ENCODE measurements around the gene ACOT7. TPM values are rescaled to one million over a fixed set of nuclear protein-coding genes. Genes with fewer than 3 reads are reported as not detected.
A peak's percentile ranks its signal among the peaks of the same experiment; 100 is the strongest.

The ACOT7 gene
- total RNA-seq, 6 donors from 2014 or later, result 8.2 to 33.4 (median 26.5) TPM

GRCh38 chr1:6417961-6418667, 24.5 kb upstream of the ACOT7 start:
- DNase-seq, result no peak
- no peaks in the 10 kb centered on the region for H3K36me3 ChIP-seq
- TF ChIP-seq POLR2A (IDR thresholded peaks at IDR 0.05) (no peak), POLR2AphosphoS5 (IDR thresholded peaks at IDR 0.05) (no peak), CTCF (IDR thresholded peaks at IDR 0.05) (no peak), EP300 (IDR thresholded peaks at IDR 0.05) (no peak)
- WGBS, 2 donors, result 61 to 88% methylated on average over 3 to 8 of the region's 8 CpGs
- peaks cover 3 to 47% (median 31%) of the 10 kb centered on the region in 4 donors for H3K27me3 ChIP-seq
- no peaks in the 10 kb centered on the region for H3K9me3 ChIP-seq
- H3K4me3 ChIP-seq, result no peak overlapping the region
- no peak for ATAC-seq (ENCODE audit: low FRiP score in 2 of 2)
- peaks cover 23 to 43% (median 25%) of the 10 kb centered on the region in 4 donors for H3K4me1 ChIP-seq
- H3K27ac ChIP-seq, result no peak overlapping the region

GRCh38 chr1:6416906-6417305, 23.3 kb upstream of the ACOT7 start:
- 79 to 86% methylated on average over 5 of the region's 5 CpGs for WGBS, 2 donors
- no peaks in the 10 kb centered on the region for H3K9me3 ChIP-seq
- TF ChIP-seq POLR2AphosphoS5 (IDR thresholded peaks at IDR 0.05), result no peak
- TF ChIP-seq EP300 (IDR thresholded peaks at IDR 0.05), result no peak
- no peak for TF ChIP-seq CTCF (IDR thresholded peaks at IDR 0.05)
- no peak for TF ChIP-seq POLR2A (IDR thresholded peaks at IDR 0.05)
- DNase-seq, result no peak
- H3K4me1 ChIP-seq, result peaks cover 22 to 38% (median 23%) of the 10 kb centered on the region in 4 donors
- H3K27me3 ChIP-seq, result peaks cover 3 to 44% (median 30%) of the 10 kb centered on the region in 4 donors
- ATAC-seq (ENCODE audit: low FRiP score in 2 of 2), result peak in 1 of 2 donors; percentile 28
- no peak overlapping the region for H3K4me3 ChIP-seq
- no peak overlapping the region for H3K27ac ChIP-seq
- no peaks in the 10 kb centered on the region for H3K36me3 ChIP-seq

GRCh38 chr1:6416295-6416656, 22.7 kb upstream of the ACOT7 start:
- Histone ChIP-seq H3K4me3 (no peak overlapping the region), H3K27ac (no peak overlapping the region), H3K4me1 (peaks cover 22 to 38% (median 23%) of the 10 kb centered on the region in 4 donors), H3K9me3 (no peaks in the 10 kb centered on the region), H3K27me3 (peaks cover 3 to 40% (median 28%) of the 10 kb centered on the region in 4 donors), H3K36me3 (no peaks in the 10 kb centered on the region)
- ATAC-seq (ENCODE audit: low FRiP score in 2 of 2) (no peak), DNase-seq (no peak)
- no peak for TF ChIP-seq POLR2A (IDR thresholded peaks at IDR 0.05)
- TF ChIP-seq EP300 (IDR thresholded peaks at IDR 0.05), result no peak
- TF ChIP-seq CTCF (IDR thresholded peaks at IDR 0.05), result no peak
- TF ChIP-seq POLR2AphosphoS5 (IDR thresholded peaks at IDR 0.05), result no peak
- WGBS, 2 donors, result 51 to 78% methylated on average over 4 to 7 of the region's 8 CpGs

- ATAC-seq (ENCODE audit: low FRiP score in 2 of 2), result no peak
- TF ChIP-seq POLR2AphosphoS5 (IDR thresholded peaks at IDR 0.05), result no peak
- no peak for TF ChIP-seq CTCF (IDR thresholded peaks at IDR 0.05)
- no peak for TF ChIP-seq EP300 (IDR thresholded peaks at IDR 0.05)
- TF ChIP-seq POLR2A (IDR thresholded peaks at IDR 0.05), result no peak
- WGBS, 2 donors, result 53 to 60% methylated on average over 17 of the region's 17 CpGs
- DNase-seq, result no peak
- Histone ChIP-seq H3K4me3 (no peak overlapping the region), H3K4me1 (peaks cover 14 to 28% (median 14%) of the 10 kb centered on the region in 4 donors), H3K27me3 (peaks cover 3 to 31% (median 22%) of the 10 kb centered on the region in 4 donors), H3K36me3 (no peaks in the 10 kb centered on the region), H3K9me3 (no peaks in the 10 kb centered on the region), H3K27ac (no peak overlapping the region)
Measured at GRCh38 chr1:6414881-6415626, 21.5 kb upstream of the ACOT7 start.
